ENCODE data around the gene UBLCP1. TPM values are rescaled to one million over a fixed set of nuclear protein-coding genes. Genes with fewer than 3 reads are reported as not detected.

UBLCP1 gene
- total RNA-seq, 2 experiments from 2014 or later, result 11.3 to 24.9 TPM

- BruUV-seq (replicated peaks), result no TSS peak
These were observed 47.2 kb upstream of the UBLCP1 start for GRCh38 chr5:159215886-159216285.

GRCh38 chr5:159216454-159216853 lies 46.6 kb upstream of the UBLCP1 start:
- intact Hi-C loops (cut with micrococcal nuclease; ENCODE audit: unreplicated experiment), result no loop called here
- Histone ChIP-seq H3K4me2 (ENCODE audit: low read length) (no peak overlapping the region), H3K79me2 (ENCODE audit: insufficient read depth, low read depth, low read length) (no peaks in the 10 kb centered on the region), H3K4me3 (ENCODE audit: low read depth, low read length, poor library complexity, severe bottlenecking) (no peak overlapping the region), H3K36me3 (ENCODE audit: insufficient read depth, low read length) (no peaks in the 10 kb centered on the region), H3K4me1 (ENCODE audit: insufficient read depth, low read length, poor library complexity, severe bottlenecking) (peaks cover 6% of the 10 kb centered on the region), H3K27ac (ENCODE audit: low read depth, low read length, poor library complexity, severe bottlenecking) (no peak overlapping the region), H3K9me2 (ENCODE audit: insufficient read depth, low read length) (no peaks in the 10 kb centered on the region), H3K9me3 (ENCODE audit: low read length) (no peaks in the 10 kb centered on the region), H2AFZ (ENCODE audit: low read length) (no peak overlapping the region), H4K20me1 (ENCODE audit: insufficient read depth, low read length) (no peaks in the 10 kb centered on the region)
- ChIA-PET POLR2A (interaction anchor here (0.6 to 1.0 kb wide), 4 partner anchors 24 to 1111 kb away, joined by 3 to 6 read pairs (median 4); no protein-coding TSS in a partner anchor), CTCF (ENCODE audit: unreplicated experiment) (interaction anchor here (1.3 kb wide), 1 partner anchor 10 kb away, joined by 3 read pairs; no protein-coding TSS in a partner anchor)
- no peak for DNase-seq (ENCODE audit: low spot score)
- TF ChIP-seq CTCF (conservative IDR thresholded peaks at IDR 0.05; ENCODE audit: low read length) (0 out of 2 replicates have a peak, but pooled peaks have one; percentile 19), EZH2phosphoT487 (IDR thresholded peaks at IDR 0.05; ENCODE audit: borderline replicate concordance, low read depth, low read length) (no peak)
- BruUV-seq (replicated peaks), result no TSS peak

More at GRCh38 chr5:159215886-159216285, 47.2 kb upstream of the UBLCP1 start:
- H3K9me3 ChIP-seq (ENCODE audit: low read length), result no peaks in the 10 kb centered on the region
- DNase-seq (ENCODE audit: low spot score), result no peak
- no peaks in the 10 kb centered on the region for H3K9me2 ChIP-seq (ENCODE audit: insufficient read depth, low read length)
- no peak overlapping the region for H2AFZ ChIP-seq (ENCODE audit: low read length)
- ChIA-PET POLR2A (interaction anchor here (1.0 kb wide), 1 partner anchor 48 kb away, joined by 4 read pairs; no protein-coding TSS in a partner anchor), CTCF (ENCODE audit: unreplicated experiment) (interaction anchor here (1.3 kb wide), 1 partner anchor 10 kb away, joined by 3 read pairs; no protein-coding TSS in a partner anchor)
- TF ChIP-seq EZH2phosphoT487 (IDR thresholded peaks at IDR 0.05; ENCODE audit: borderline replicate concordance, low read depth, low read length), result no peak
- no peak for TF ChIP-seq CTCF (conservative IDR thresholded peaks at IDR 0.05; ENCODE audit: low read length)
- peaks cover 10% of the 10 kb centered on the region for H3K4me1 ChIP-seq (ENCODE audit: insufficient read depth, low read length, poor library complexity, severe bottlenecking)
- H3K4me3 ChIP-seq (ENCODE audit: low read depth, low read length, poor library complexity, severe bottlenecking), result no peak overlapping the region
- no peaks in the 10 kb centered on the region for H4K20me1 ChIP-seq (ENCODE audit: insufficient read depth, low read length)
- no peak overlapping the region for H3K27ac ChIP-seq (ENCODE audit: low read depth, low read length, poor library complexity, severe bottlenecking)
- intact Hi-C loops (cut with micrococcal nuclease; ENCODE audit: unreplicated experiment), result no loop called here
- H3K79me2 ChIP-seq (ENCODE audit: insufficient read depth, low read depth, low read length), result no peaks in the 10 kb centered on the region
- no peaks in the 10 kb centered on the region for H3K36me3 ChIP-seq (ENCODE audit: insufficient read depth, low read length)
- no peak overlapping the region for H3K4me2 ChIP-seq (ENCODE audit: low read length)

GRCh38 chr5:159217236-159217635 lies 45.9 kb upstream of the UBLCP1 start:
- no peak for DNase-seq (ENCODE audit: low spot score)
- Histone ChIP-seq H3K4me2 (ENCODE audit: low read length) (no peak overlapping the region), H3K79me2 (ENCODE audit: insufficient read depth, low read depth, low read length) (no peaks in the 10 kb centered on the region), H2AFZ (ENCODE audit: low read length) (no peak overlapping the region), H3K4me3 (ENCODE audit: low read depth, low read length, poor library complexity, severe bottlenecking) (no peak overlapping the region), H3K27ac (ENCODE audit: low read depth, low read length, poor library complexity, severe bottlenecking) (no peak overlapping the region), H4K20me1 (ENCODE audit: insufficient read depth, low read length) (no peaks in the 10 kb centered on the region), H3K36me3 (ENCODE audit: insufficient read depth, low read length) (no peaks in the 10 kb centered on the region), H3K9me2 (ENCODE audit: insufficient read depth, low read length) (no peaks in the 10 kb centered on the region), H3K4me1 (ENCODE audit: insufficient read depth, low read length, poor library complexity, severe bottlenecking) (no peaks in the 10 kb centered on the region), H3K9me3 (ENCODE audit: low read length) (no peaks in the 10 kb centered on the region)
- intact Hi-C loops (cut with micrococcal nuclease; ENCODE audit: unreplicated experiment), result no loop called here
- ChIA-PET CTCF (ENCODE audit: unreplicated experiment) (no interaction called here), POLR2A (interaction anchor here (0.6 to 0.7 kb wide), 2 partner anchors 25 to 168 kb away, joined by 3 to 6 read pairs; no protein-coding TSS in a partner anchor)
- no peak for TF ChIP-seq EZH2phosphoT487 (IDR thresholded peaks at IDR 0.05; ENCODE audit: borderline replicate concordance, low read depth, low read length)
- no peak for TF ChIP-seq CTCF (conservative IDR thresholded peaks at IDR 0.05; ENCODE audit: low read length)
- BruUV-seq (replicated peaks), result no TSS peak
